HG03521 (cell line): ENCODE data around the gene CCR7.
"Not testable (repeated sequence)": the region's sequence is repeated elsewhere in the genome, so short reads cannot be mapped to it uniquely, and the experiment has no call there.

ENCODE experiments used
- ATAC-seq: cut with Tn5 transposase; IDR thresholded peaks from one replicate; pipeline ENCODE4 v1.9.1; 2021; ENCODE audit warnings: mild to moderate bottlenecking, moderate library complexity; ENCODE audit not compliant: unreplicated experiment

Gene CCR7

GRCh38 chr17:40552806-40553693, 12.2 kb downstream of the CCR7 start:
- no peak for ATAC-seq

- no peak for ATAC-seq
Measured at GRCh38 chr17:40551879-40552768, 13.1 kb downstream of the CCR7 start.

DNA sequence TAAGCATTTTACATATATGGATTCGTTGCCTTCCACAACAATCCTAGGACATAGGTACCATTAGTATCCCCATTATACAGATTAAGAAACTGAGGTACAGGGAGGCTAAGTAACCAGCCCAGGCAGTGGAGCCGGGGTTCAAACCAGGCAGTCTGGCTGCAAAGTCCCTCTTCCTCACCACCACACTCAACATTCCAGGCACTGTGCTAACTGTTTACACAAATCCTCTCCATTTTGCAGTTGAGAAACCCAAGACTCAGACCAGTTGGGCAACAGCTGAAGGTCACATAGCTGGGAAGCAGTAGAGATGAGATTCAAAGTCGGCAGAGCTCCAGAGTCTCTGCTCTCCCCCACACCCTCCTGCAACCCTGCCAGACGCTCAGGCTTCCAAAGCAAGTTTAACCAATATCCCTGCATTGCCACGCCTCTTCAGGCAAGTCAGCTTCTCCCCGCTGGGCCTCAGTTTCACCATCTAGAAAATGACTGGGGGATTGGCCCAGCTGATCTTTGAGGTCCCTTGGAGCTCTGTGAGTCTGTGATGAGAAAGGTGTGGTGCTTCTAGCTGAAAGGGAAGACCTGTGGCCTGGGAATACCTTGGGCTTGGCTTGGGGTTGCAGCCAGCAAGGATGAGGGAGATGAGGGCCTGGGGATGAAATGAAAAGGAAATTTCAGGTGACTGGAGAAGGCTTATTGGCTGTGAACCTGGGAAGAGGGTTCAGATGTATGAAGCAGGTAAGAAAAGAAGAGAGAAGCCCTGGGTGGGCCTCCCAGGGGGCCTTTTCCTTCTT, 14.0 kb downstream of the CCR7 start:
- no peak for ATAC-seq

DNA sequence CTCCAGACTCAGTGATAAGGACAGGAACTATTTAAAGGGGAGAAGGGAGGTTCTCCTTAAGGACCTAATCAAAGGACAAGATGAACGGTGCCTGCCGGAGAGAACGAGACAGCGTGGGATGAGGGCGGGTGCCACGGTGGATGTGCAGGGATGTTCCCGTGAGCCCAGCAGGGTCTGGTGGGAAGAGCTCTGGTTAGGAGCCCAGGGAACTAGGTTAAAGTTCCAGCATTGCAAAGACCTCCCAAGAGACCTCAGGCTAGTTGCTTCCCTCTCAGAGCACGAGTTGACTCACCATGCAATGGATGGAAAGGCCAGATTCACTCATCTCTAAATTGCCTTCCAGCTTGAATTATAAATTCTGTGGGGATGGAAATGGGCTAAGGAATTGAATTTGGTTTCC, 14.7 kb downstream of the CCR7 start:
- ATAC-seq, result no peak

DNA sequence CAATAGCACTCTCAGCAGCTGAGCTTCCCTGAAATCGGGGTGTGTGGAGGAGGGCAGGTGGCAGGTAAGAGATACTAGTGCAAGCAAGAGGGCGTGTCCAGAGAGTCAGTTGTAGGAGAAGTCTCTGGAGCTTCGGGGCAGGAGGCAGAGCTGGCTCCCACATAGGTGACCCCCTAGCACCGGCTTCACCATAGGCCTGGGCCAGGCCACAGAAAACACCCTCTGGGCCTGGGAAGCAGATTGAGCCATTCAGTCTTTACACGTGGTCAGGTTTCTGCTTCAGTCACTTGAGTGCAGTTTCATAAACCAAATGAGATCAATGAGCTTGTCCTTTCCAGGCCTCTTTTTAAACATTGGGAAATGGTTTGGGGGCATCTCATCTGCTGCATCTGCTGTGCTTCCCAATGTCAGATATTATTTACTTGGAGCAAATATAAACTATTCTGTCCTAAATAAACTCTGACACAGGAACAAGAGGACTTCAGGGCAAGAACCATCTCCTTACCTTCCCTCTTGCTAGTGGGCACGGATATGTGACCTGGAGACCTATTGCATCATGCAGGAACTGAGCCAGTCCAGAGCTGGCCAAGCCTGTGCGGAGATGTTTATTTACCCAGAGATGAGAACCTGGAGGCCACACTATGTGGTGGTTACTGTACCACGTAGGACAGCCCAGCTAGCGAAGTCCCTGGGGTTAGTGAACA, 16.1 kb downstream of the CCR7 start:
- ATAC-seq, result no peak

- ATAC-seq, result no peak
Measured at GRCh38 chr17:40548491-40548981, 16.7 kb downstream of the CCR7 start.

DNA sequence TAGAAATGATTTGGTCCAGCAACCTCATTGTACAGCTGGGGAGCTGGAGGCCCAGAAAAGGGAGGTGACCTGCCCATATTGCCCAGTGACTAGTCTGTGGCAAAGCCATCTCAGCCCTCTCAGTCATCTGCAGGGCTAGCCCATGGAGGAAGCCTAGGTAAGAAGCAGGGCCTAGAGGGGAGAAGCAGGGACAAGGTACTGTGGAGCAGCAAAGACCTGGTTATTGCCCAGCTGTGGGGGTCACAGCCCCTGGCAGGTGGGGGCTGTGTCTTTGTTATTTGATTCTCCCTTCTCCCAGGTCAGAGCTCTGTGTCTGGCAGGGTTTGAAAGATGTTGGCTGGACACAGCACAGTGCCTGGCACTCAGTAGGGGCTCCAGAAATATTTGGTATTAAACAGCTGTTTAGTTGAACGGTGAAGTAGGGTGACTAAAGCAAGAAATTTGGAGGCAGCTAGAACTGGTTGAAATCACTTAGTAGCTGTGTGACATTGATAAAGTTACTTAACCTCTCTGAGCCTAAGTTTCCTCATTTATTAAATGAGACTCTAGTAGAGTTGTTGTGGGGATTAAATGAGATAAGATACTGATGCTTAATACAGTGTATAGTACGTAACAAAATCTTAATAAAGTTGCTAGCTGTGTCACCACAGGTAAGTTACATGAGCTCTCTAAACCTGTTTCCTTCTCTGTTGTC, 17.3 kb downstream of the CCR7 start:
- ATAC-seq, result no peak

- ATAC-seq, result no peak
Measured at GRCh38 chr17:40547079-40547784, 18.0 kb downstream of the CCR7 start.

DNA sequence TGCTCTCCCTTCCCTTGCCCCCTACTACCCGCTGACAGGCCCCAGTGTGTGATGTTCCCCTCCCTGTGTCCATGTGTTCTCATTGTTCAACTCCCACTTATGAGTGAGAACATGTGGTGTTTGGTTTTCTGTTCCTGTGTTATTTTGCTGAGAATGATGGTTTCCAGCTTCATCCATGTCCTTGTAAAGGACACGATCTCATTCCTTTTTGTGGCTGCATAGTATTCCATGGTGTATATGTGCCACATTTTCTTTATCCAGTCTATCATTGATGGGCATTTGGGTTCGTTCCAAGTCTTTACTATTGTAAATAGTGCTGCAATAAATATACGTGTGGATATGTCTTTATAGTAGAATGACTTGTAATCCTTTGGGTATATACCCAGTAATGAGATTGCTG, 18.8 kb downstream of the CCR7 start:
- not testable (repeated sequence) for ATAC-seq

DNA sequence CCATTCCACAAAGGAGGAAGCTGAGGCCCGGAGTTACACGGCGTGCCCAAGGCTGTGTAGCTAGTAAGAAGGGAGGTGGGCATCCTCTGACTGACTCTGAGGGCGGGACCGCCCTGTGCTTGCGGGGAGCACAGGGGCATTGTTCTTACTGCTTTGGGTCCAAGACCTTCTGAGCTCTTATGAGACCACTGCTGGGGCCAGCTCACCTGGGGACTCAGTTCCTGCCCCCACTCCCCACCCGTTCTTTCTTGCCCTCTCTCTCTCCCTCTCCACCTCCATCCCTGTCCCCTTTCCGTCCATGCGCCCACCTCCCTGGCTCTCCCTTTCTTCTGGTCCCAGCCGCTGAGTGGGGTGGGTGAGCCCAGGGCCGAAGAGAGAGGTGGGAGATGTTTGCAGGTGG, 19.6 kb downstream of the CCR7 start:
- ATAC-seq, result no peak

- no peak for ATAC-seq
Measured at GRCh38 chr17:40542558-40543411, 22.5 kb downstream of the CCR7 start.

GRCh38 chr17:40541873-40542557, 23.3 kb downstream of the CCR7 start:
- ATAC-seq, result no peak

- ATAC-seq, result no peak
Measured at GRCh38 chr17:40541060-40541872, 24.0 kb downstream of the CCR7 start.

GRCh38 chr17:40540448-40540847, 24.8 kb downstream of the CCR7 start:
- ATAC-seq, result no peak

DNA sequence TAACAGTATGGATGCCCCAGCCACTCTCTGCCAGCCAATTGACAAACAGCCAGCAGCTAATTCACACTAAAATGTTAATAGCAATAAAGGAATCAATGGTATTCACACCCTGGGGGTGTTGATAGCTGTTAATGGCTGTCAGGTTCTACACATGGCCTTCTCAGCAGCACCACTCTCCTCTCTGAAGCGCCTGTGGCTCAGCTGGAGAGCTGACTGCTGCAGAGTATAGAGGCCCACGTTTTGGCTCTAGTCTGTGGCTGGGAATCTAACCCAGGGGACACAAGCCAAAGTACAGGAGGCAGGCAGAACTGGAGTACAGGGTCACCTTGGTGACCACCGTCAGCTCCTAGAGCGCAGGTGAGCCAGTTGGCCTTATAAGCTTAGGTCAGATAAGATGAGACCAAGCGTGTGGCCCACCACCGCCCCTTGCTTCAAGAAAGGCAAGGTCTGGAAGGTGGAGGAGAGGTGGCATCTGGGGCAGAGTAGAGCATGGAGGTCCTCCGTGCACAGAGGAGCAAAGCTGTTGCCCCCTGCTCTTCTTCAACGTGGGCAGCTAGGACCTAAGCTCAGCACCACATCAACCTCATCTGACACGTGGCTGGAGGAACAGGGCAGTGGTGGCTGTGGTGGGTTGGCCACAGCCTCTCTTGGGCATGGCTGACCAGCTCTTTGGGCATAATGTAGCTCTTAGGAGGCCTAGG, 25.4 kb downstream of the CCR7 start:
- ATAC-seq, result no peak
